AG08396 (cell line): Measurements from ENCODE around the gene MPND.

Experiments used
- DNase-seq: peaks from one replicate; pipeline ENCODE4 v3.0.0; 2012; ENCODE audit warnings: low spot score, mixed read lengths

The MPND gene, protein sequence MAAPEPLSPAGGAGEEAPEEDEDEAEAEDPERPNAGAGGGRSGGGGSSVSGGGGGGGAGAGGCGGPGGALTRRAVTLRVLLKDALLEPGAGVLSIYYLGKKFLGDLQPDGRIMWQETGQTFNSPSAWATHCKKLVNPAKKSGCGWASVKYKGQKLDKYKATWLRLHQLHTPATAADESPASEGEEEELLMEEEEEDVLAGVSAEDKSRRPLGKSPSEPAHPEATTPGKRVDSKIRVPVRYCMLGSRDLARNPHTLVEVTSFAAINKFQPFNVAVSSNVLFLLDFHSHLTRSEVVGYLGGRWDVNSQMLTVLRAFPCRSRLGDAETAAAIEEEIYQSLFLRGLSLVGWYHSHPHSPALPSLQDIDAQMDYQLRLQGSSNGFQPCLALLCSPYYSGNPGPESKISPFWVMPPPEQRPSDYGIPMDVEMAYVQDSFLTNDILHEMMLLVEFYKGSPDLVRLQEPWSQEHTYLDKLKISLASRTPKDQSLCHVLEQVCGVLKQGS

DNA sequence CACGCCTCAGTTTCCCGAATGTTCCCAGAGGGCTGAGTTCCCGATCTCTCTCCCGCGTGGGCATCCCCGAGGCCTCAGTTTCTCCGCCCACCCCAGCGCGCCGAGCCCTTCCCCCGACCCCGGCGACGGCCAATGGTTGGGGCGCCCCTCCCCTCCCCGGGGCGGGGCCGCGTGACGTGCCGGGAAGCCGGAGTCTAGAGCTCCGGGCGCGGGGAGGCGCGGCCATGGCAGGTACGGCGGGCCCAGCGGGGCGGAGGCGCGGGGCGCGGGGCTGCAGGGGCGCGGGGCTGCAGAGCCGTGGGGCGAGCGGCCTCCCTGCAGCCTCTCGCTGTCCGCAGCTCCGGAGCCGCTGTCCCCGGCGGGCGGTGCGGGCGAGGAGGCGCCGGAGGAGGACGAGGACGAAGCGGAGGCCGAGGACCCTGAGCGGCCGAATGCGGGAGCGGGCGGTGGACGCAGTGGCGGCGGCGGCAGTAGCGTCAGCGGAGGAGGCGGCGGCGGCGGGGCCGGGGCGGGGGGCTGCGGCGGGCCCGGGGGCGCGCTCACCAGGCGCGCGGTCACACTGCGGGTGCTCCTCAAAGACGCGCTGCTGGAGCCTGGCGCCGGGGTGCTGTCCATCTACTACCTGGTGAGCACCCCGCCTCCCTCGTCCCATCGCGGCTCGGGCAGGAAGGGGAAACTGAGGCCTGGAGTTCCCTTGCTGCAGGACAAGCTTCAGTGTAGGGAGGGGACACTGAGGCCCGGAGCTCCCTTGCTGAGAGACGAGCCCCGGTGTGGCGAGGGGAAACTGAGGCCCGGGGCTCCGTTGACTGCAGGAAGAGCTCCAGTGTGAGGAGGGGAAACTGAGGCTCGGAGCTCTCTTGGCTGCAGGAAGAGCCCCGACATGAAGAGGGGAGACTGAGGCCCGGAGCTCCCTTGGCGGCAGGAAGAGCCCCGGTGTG lies at the start of gene MPND:
Gene MPND (plus strand): TSS at position 193 of the 938 bp plus-strand sequence. CDS start 32 bp downstream, at position 225.
- DNase-seq: peak; percentile 90

GRCh38 chr19:4294389-4294788 lies 49.0 kb upstream of the MPND start:
- no peak for DNase-seq

DNA sequence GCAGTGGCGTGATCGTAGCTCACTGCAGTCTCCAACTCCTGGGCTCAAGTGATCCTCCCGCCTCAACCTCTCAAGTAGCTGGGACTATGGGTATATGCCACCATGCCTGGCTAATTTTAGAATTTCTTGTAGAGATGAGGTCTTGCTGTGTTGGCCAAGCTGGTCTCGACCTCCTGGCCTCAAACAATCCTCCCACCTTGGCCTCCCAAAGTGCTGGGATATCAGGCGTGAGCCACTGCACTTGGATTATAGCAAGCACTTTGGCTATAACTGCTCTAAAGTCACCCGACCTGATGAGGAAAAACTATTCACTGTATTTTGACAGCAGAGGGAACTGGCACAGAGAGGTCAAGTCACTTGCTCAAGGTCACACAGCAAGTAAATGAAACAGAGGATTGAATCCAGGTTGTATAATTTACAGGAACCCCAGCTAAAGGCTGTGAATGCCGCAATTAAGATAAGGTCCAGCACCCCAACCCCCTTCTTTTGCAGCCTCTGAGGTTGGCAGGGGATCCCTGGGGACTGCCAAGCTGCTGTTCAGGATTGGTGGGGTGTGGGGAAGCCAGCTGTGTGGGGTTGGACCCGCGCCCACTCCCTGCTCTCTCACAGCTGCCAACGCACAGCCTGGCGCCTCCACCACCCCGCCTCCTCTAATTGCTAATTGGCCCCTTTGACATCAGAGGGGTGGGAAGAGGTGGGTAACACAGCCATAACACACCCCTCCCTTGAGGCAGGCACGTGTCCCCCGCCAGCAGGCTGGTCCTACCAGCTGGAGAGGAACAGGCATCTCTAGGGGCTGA lies 47.2 kb upstream of the MPND start:
- no peak for DNase-seq

DNA sequence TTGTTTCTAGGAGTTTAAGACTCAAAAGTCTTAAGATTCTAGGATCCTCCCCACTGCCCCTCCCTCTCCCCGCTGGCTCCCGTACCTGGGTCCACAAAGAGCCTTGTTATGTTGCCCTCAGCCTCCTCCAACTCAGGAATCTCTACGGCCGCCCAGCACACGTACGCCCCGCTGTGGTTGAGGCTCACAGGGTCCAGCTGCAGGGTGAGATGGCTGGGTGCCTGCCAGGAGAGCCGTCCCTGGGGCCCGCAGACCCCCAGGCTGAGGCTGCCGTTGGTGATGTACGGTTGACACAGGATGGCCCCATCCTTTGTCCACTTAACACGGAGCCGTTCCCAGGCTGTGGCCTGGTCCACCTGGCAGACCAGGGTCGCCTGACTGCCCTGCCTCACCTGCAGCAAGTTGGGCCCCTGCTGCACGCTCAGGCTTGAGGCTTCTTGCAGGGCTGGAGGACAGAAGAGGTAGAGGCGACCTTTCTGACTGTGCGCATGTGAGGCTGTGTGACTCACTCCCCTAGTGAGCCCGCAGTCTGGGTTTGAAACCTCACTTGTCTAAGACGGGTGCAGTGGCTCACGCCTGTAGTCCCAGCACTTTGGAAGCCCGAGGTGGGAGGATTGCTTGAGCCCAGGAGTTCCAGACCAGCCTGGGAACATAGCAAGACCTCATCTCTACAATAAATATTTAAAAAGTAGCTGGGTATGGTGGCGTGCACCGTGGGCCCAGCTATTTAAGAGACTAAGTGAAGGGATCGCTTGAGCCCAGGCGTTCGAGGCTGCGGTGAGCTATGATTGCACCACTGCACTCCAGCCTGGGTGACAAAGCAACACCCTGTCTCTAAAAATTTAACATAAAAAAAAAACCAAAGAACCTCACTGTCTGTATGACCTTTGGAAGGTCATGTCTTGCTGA lies 45.2 kb upstream of the MPND start:
- no peak for DNase-seq

DNA sequence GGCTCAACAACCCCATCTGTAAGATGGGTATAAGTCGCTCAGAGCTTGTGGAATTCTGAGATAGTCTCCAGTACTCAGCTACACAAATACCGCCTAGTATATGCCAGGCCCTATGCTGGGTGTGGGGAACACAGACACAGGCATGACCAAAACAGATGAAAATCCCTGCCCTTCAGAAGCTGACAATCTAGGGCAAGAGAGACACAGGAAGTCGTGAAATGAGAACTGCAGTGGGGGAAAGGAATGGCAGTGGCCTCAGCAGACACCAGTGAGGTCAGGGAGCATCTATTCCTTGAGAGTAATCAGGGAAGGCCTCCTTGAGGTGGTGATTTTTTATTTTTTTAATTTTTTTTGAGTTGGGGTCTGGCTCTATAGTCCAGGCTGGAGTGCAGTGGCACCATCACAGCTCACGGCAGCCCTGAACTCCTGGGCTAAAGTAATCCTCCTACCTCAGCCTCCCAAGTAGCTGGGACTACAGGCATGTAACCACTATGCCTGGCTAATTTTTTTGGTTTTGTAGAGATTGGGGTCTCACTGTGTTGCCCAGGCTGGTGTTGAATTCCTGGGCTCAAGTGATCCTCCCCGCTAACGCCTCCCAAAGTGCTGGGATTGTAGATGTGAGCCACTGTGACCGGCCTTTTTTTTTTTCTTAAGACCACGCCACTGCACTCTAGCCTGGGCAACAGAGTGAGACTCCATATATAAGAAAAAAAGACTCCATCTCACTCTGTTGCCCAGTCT lies 44.4 kb upstream of the MPND start:
- no peak for DNase-seq

- DNase-seq: no peak
These were observed 42.8 kb upstream of the MPND start for GRCh38 chr19:4300589-4300988.

DNA sequence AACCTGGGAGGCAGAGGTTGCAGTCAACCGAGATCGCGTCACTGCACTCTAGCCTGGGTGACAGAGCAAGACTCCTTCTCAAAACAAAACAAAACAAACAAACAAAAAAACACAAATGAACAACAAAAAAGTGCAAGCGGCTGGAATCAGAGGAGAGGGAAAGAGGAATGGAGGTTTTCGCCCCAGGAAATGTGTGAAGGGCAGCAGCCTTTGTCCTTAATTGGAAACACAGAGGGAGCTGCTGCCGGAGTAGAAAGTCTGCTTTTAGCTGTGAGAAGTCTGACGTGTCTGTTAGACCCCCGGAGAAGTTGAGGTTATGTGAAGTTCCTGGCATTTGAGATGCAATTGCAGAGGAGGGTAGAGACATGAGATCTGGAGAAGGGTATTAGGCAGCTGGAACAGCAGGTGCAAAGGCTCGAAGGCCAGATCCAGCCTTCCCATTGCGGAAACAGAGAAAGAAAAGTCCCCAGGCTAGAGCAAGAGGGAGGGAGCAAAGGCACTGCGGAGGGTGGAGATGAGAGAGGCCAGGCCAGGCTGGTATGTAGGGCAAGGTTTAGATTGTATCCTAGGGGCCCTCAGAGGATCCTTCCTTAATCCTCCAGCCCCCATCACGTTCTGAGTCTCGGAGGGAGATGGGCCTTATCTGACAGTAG lies 41.6 kb upstream of the MPND start:
- DNase-seq: no peak

DNA sequence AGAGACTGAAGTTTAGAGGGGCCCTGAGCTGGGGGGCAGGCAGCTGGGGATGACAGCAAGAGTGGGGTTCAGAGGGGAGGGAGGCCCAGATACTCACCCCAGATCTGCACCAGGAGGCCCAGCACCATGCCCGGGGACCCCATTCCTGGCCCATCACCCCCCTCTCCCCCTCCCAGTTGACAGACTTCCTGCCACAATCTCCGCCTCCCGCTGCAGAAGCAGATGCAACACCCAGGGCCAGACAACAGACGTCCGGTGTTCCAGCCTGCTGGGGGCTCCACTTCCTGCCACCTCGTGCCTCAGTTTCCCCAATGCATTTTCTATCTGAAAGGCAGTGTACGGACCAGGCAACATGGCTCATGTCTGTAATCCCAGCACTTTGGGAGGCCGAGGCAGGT lies 41.1 kb upstream of the MPND start, which contains the start of gene TMIGD2:
Gene TMIGD2 (minus strand): TSS at position 147 of the 398 bp plus-strand sequence. CDS start 4 bp downstream, at position 143.
- DNase-seq: no peak

DNA sequence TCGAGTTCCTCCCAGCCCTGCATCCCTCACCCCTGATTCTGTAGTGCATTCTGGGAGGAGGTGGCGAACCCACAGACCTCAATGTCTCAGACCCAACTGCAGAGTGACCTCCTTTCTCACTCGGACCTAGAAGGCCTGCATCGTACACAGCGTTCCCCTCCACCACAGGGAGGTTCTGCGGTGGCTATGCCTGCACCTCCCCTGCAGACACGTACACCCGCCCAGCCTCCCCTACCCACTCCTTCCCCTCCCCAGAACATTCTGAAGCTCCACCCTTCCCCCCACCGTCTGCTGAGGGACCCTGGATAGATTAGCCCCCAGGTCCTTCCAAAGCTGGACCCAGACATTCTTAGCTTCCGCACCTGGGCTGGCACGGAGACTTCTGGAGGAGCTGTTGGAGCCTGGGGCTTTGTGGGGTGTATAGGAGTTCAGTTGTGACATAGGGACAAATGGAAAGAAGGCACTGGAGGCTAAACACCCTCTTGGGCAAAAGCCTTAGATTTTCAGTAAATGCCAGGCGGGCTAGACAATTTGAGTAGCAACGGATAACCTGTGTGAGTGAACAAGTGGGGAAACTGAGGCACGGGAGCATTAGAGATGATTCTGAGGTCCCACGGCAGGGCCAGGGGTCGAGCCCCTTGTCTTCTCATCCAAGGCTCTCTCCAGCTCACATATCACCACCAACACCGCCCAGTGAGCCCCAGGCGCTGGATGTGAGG lies 39.4 kb upstream of the MPND start:
- DNase-seq: no peak

GRCh38 chr19:4304538-4305256 lies 38.7 kb upstream of the MPND start, which contains the start of gene FSD1:
Gene FSD1, plus strand, starts transcription at chr19:4304598. Its CDS starts 149 bp downstream, at chr19:4304747.
- peak; percentile 100 for DNase-seq

- DNase-seq: no peak
These were observed 38.1 kb upstream of the MPND start for GRCh38 chr19:4305257-4305612.

DNA sequence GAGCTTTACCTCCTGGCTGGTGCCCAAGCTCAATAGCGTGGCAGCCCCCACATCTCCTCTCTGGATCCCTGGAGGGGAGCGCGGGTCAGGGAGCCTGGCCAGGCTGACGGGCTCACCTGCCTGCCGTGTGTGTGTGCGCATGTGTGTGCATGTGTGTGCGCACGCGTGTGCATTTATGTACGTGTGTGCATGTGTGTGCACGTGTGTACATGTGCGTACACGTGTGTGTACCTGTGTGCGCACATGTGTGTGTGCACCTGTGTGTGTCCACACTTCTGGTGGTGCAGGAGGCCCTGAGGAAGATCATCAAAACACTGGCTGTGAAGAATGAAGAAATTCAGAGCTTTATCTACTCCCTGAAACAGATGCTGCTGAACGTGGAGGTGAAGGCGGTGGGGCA lies 37.7 kb upstream of the MPND start:
- DNase-seq: no peak

- DNase-seq: no peak
These were observed 32.9 kb upstream of the MPND start for GRCh38 chr19:4310247-4311121.

GRCh38 chr19:4313847-4314490 lies 29.4 kb upstream of the MPND start:
- DNase-seq: no peak

- DNase-seq: peak; percentile 10
These were observed 26.4 kb upstream of the MPND start for GRCh38 chr19:4316956-4317355.

GRCh38 chr19:4318460-4318859 lies 24.9 kb upstream of the MPND start:
- peak; percentile 2 for DNase-seq
